ENCODE data around the gene BCAS4. TPM values are rescaled to one million over a fixed set of nuclear protein-coding genes. Genes with fewer than 3 reads are reported as not detected.

BCAS4 gene
- total and polyA plus RNA-seq, 2 donors (not counting 1 experiment from before 2014, with no cell fraction given): 14.1 to 33.7 TPM

- no peak for DNase-seq (ENCODE audit: low read depth in 2 of 2)
- Histone ChIP-seq H3K4me2 (ENCODE audit: extremely low read depth, insufficient read depth, low read length) (no peak overlapping the region), H3K4me3 (replicated peaks in 1 of 4; ENCODE audit: control extremely low read depth in 1 of 4, insufficient read depth in 1 of 4, low read depth in 3 of 4, low read length in 4 of 4) (no peak overlapping the region), H3K36me3 (ENCODE audit: control insufficient read depth, insufficient read depth, low read length) (no peaks in the 10 kb centered on the region), H3K9me3 (ENCODE audit: control insufficient read depth, insufficient read depth, low read depth, low read length) (no peaks in the 10 kb centered on the region), H3K79me2 (ENCODE audit: control insufficient read depth, insufficient read depth, low read length) (no peaks in the 10 kb centered on the region), H4K20me1 (ENCODE audit: control insufficient read depth, extremely low read depth, insufficient read depth, low read length) (no peaks in the 10 kb centered on the region), H3K27ac (ENCODE audit: insufficient read depth, low read length) (no peak overlapping the region), H3K27me3 (ENCODE audit: control insufficient read depth, insufficient read depth, low read length) (no peaks in the 10 kb centered on the region), H3K4me1 (ENCODE audit: control insufficient read depth, extremely low read depth, insufficient read depth, low read length) (peaks cover 7% of the 10 kb centered on the region), H3K9ac (ENCODE audit: insufficient read depth, low read length) (no peak overlapping the region), H2AFZ (ENCODE audit: low read length) (no peak overlapping the region)
- no peak for TF ChIP-seq EZH2 (IDR thresholded peaks at IDR 0.05; ENCODE audit: low read length, missing control alignments)
- TF ChIP-seq, protein P1, sequence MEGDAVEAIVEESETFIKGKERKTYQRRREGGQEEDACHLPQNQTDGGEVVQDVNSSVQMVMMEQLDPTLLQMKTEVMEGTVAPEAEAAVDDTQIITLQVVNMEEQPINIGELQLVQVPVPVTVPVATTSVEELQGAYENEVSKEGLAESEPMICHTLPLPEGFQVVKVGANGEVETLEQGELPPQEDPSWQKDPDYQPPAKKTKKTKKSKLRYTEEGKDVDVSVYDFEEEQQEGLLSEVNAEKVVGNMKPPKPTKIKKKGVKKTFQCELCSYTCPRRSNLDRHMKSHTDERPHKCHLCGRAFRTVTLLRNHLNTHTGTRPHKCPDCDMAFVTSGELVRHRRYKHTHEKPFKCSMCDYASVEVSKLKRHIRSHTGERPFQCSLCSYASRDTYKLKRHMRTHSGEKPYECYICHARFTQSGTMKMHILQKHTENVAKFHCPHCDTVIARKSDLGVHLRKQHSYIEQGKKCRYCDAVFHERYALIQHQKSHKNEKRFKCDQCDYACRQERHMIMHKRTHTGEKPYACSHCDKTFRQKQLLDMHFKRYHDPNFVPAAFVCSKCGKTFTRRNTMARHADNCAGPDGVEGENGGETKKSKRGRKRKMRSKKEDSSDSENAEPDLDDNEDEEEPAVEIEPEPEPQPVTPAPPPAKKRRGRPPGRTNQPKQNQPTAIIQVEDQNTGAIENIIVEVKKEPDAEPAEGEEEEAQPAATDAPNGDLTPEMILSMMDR (conservative IDR thresholded peaks at IDR 0.05 in 1 of 2, IDR thresholded peaks at IDR 0.05 in 1 of 2; ENCODE audit: low read depth in 1 of 2, low read length in 2 of 2): no peak
These were observed 11.0 kb upstream of the BCAS4 start for GRCh38 chr20:50783903-50784302.

DNA sequence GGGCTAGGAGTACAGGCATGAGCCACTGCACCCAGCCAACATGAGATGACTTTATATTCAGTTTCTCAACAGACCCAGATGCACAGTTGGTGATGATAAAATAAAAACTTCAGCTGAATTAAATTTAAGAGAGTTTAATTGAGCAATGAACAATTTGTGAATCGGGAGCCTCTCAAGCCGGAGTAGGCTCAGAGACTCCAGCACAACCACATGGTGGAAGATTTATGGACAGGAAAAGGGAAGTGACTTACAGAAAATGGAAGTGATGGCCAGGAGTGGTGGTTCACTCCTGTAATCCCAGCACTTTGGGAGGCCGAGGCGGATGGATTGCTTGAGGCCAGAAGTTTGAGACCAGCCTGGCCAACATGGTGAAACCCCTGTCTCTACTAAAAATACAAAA, 10.4 kb upstream of the BCAS4 start:
- no peak overlapping the region for H2AFZ ChIP-seq (ENCODE audit: low read length)
- DNase-seq (ENCODE audit: low read depth in 2 of 2): no peak
- no peak for TF ChIP-seq EZH2 (IDR thresholded peaks at IDR 0.05; ENCODE audit: low read length, missing control alignments)
- TF ChIP-seq, protein P1 (conservative IDR thresholded peaks at IDR 0.05 in 1 of 2, IDR thresholded peaks at IDR 0.05 in 1 of 2; ENCODE audit: low read depth in 1 of 2, low read length in 2 of 2): no peak
- H3K9ac ChIP-seq (ENCODE audit: insufficient read depth, low read length): no peak overlapping the region
- no peak overlapping the region for H3K4me3 ChIP-seq (replicated peaks in 1 of 4; ENCODE audit: control extremely low read depth in 1 of 4, insufficient read depth in 1 of 4, low read depth in 3 of 4, low read length in 4 of 4)
- H3K4me2 ChIP-seq (ENCODE audit: extremely low read depth, insufficient read depth, low read length): no peak overlapping the region
- peaks cover 7% of the 10 kb centered on the region for H3K4me1 ChIP-seq (ENCODE audit: control insufficient read depth, extremely low read depth, insufficient read depth, low read length)
- H3K27ac ChIP-seq (ENCODE audit: insufficient read depth, low read length): no peak overlapping the region
- no peaks in the 10 kb centered on the region for H3K36me3 ChIP-seq (ENCODE audit: control insufficient read depth, insufficient read depth, low read length)
- no peaks in the 10 kb centered on the region for H4K20me1 ChIP-seq (ENCODE audit: control insufficient read depth, extremely low read depth, insufficient read depth, low read length)
- H3K9me3 ChIP-seq (ENCODE audit: control insufficient read depth, insufficient read depth, low read depth, low read length): no peaks in the 10 kb centered on the region
- no peaks in the 10 kb centered on the region for H3K79me2 ChIP-seq (ENCODE audit: control insufficient read depth, insufficient read depth, low read length)
- no peaks in the 10 kb centered on the region for H3K27me3 ChIP-seq (ENCODE audit: control insufficient read depth, insufficient read depth, low read length)

GRCh38 chr20:50786703-50787102, 8.2 kb upstream of the BCAS4 start:
- TF ChIP-seq EZH2 (IDR thresholded peaks at IDR 0.05; ENCODE audit: low read length, missing control alignments): no peak
- TF ChIP-seq, protein P1 (conservative IDR thresholded peaks at IDR 0.05 in 1 of 2, IDR thresholded peaks at IDR 0.05 in 1 of 2; ENCODE audit: low read depth in 1 of 2, low read length in 2 of 2): no peak
- H4K20me1 ChIP-seq (ENCODE audit: control insufficient read depth, extremely low read depth, insufficient read depth, low read length): no peaks in the 10 kb centered on the region
- no peak for DNase-seq (ENCODE audit: low read depth in 2 of 2)

More at GRCh38 chr20:50786703-50787102, 8.2 kb upstream of the BCAS4 start:
- H3K4me2 ChIP-seq (ENCODE audit: extremely low read depth, insufficient read depth, low read length): no peak overlapping the region
- H2AFZ ChIP-seq (ENCODE audit: low read length): no peak overlapping the region
- no peaks in the 10 kb centered on the region for H3K9me3 ChIP-seq (ENCODE audit: control insufficient read depth, insufficient read depth, low read depth, low read length)
- no peaks in the 10 kb centered on the region for H3K27me3 ChIP-seq (ENCODE audit: control insufficient read depth, insufficient read depth, low read length)
- no peaks in the 10 kb centered on the region for H3K36me3 ChIP-seq (ENCODE audit: control insufficient read depth, insufficient read depth, low read length)
- H3K9ac ChIP-seq (ENCODE audit: insufficient read depth, low read length): no peak overlapping the region
- H3K4me3 ChIP-seq (replicated peaks in 1 of 4; ENCODE audit: control extremely low read depth in 1 of 4, insufficient read depth in 1 of 4, low read depth in 3 of 4, low read length in 4 of 4): no peak overlapping the region
- no peaks in the 10 kb centered on the region for H3K79me2 ChIP-seq (ENCODE audit: control insufficient read depth, insufficient read depth, low read length)
- H3K4me1 ChIP-seq (ENCODE audit: control insufficient read depth, extremely low read depth, insufficient read depth, low read length): peaks cover 13% of the 10 kb centered on the region
- no peak overlapping the region for H3K27ac ChIP-seq (ENCODE audit: insufficient read depth, low read length)

Measured in fibroblast of lung (primary cell).